HCT116 (cell line): ENCODE measurements around the gene SLC41A2. TPM values are rescaled to one million over a fixed set of nuclear protein-coding genes. Genes with fewer than 3 reads are reported as not detected.

ENCODE experiments used
- ATAC-seq: fragments of 200-7000 bp; cut with Tn5 transposase; 2 replicates; pipeline ENCODE4 v1.9.1; 2020; ENCODE audit warnings: mild to moderate bottlenecking, moderate library complexity
- BruUV-seq: library from RNA; stranded (reverse); fragments of 400-500 nt; replicated peaks from 2 replicates; lab custom pipeline; 2021; lab: Mats Ljungman, UMichigan
- CTCF ChIA-PET: fragments of 300-600 bp; sonication (Branson Sonifier 250); formaldehyde crosslinking; loops from one replicate; lab custom pipeline; 2021; ENCODE audit warnings: antibody characterized with exemption; lab: Charles Lee
- POLR2A ChIA-PET: fragments of 300-600, 350-600 bp; sonication (Branson Sonifier 250); formaldehyde crosslinking; loops from one replicate; lab custom pipeline; 2021; ENCODE audit warnings: antibody characterized with exemption; lab: Charles Lee
- RAD21 ChIA-PET, 2 experiments: fragments of 300-600 bp; sonication (Branson Sonifier 250); formaldehyde crosslinking; loops; one replicate each; lab custom pipeline; 2023; ENCODE audit warnings: low total read pairs in 2 of 2; ENCODE audit not compliant: uncharacterized antibody in 2 of 2, unreplicated experiment in 2 of 2, low non-redundant PET in 1 of 2; lab: Charles Lee
- DNase-seq: peaks from one replicate; pipeline ENCODE4 v3.0.0-alpha.2; 2010; ENCODE audit warnings: low read depth, low spot score
- H2AFZ ChIP-seq: fragments of 200-600 bp; shearing (Covaris generic), sonication (generic); 2 replicates; pipeline ENCODE4 v1.6.1; 2017; ENCODE audit warnings: low read depth, mixed run types, mixed read lengths, antibody characterized with exemption, low read length; ENCODE audit not compliant: poor library complexity, severe bottlenecking
- H3K27ac ChIP-seq: 2 replicates; pipeline ENCODE4 v1.5.1; 2012; ENCODE audit warnings: low read depth, low read length
- H3K27me3 ChIP-seq: fragments of 200-600 bp; sonication (generic); 2 replicates; pipeline ENCODE4 v1.6.1; 2016; ENCODE audit warnings: mixed run types, low read length, mixed read lengths; ENCODE audit not compliant: insufficient read depth
- H3K36me3 ChIP-seq, 2 experiments: fragments of 200-500 bp in 1 of 2; fragments of 200-600 bp in 1 of 2; sonication (Bioruptor generic) in 1 of 2; sonication (generic) in 1 of 2; 2 replicates each; pipeline versions ENCODE4 v1.5.1 to v1.6.1; 2014 to 2016; ENCODE audit warnings: low read length in 2 of 2, inconsistent platforms in 1 of 2, mixed read lengths in 1 of 2, mixed run types in 1 of 2; ENCODE audit not compliant: insufficient read depth in 2 of 2, control insufficient read depth in 1 of 2
- H3K4me1 ChIP-seq, 2 experiments: fragments of 200-600 bp in 1 of 2; sonication (generic) in 1 of 2; 2 replicates each; pipeline versions ENCODE4 v1.5.1 to v1.6.1; 2012 to 2017; ENCODE audit warnings: low read length in 2 of 2, inconsistent platforms in 1 of 2, mild to moderate bottlenecking in 1 of 2, mixed read lengths in 1 of 2, mixed run types in 1 of 2, moderate library complexity in 1 of 2; ENCODE audit not compliant: insufficient read depth in 2 of 2, control insufficient read depth in 1 of 2
- H3K4me2 ChIP-seq: fragments of 200-600 bp; sonication (generic); 2 replicates; pipeline ENCODE4 v1.6.1; 2017; ENCODE audit warnings: mixed run types, low read length, mixed read lengths
- H3K4me3 ChIP-seq, 2 experiments: fragments of 200-600 bp in 1 of 2; sonication (generic) in 1 of 2; replicated peaks in 1 of 2; 2 replicates each; pipeline ENCODE4 v1.5.1; 2011 to 2016; ENCODE audit warnings: low read length in 2 of 2, control low read depth in 1 of 2, low read depth in 1 of 2, mild to moderate bottlenecking in 1 of 2, mixed read lengths in 1 of 2, mixed run types in 1 of 2
- H3K79me2 ChIP-seq: fragments of 200-600 bp; sonication (generic); 2 replicates; pipeline ENCODE4 v1.6.1; 2017; ENCODE audit warnings: mild to moderate bottlenecking, mixed run types, low read length, moderate library complexity, mixed read lengths; ENCODE audit not compliant: insufficient read depth
- H3K9ac ChIP-seq: fragments of 200-600 bp; sonication (generic); 2 replicates; pipeline ENCODE4 v1.6.1; 2016; ENCODE audit warnings: low read length, mixed read lengths
- H3K9me2 ChIP-seq: fragments of 200-600 bp; sonication (generic), shearing (Covaris generic); 2 replicates; pipeline ENCODE4 v1.6.1; 2017; ENCODE audit warnings: mixed run types, mild to moderate bottlenecking, moderate library complexity; ENCODE audit not compliant: insufficient read depth
- H3K9me3 ChIP-seq, 2 experiments: fragments of 200-500 bp in 1 of 2; fragments of 200-600 bp in 1 of 2; sonication (Bioruptor generic) in 1 of 2; sonication (generic) in 1 of 2; 2 replicates each; pipeline ENCODE4 v1.6.1; 2014 to 2017; ENCODE audit warnings: low read length in 2 of 2, mixed read lengths in 2 of 2, inconsistent platforms in 1 of 2, low read depth in 1 of 2, mild to moderate bottlenecking in 1 of 2, mixed run types in 1 of 2, moderate library complexity in 1 of 2; ENCODE audit not compliant: control insufficient read depth in 1 of 2, insufficient read depth in 1 of 2
- H4K20me1 ChIP-seq: fragments of 200-600 bp; sonication (generic), shearing (Covaris generic); 2 replicates; pipeline ENCODE4 v1.6.1; 2017; ENCODE audit warnings: mixed run types, mild to moderate bottlenecking, moderate library complexity; ENCODE audit not compliant: insufficient read depth
- CBX3 ChIP-seq: IDR thresholded peaks from 2 replicates; pipeline ENCODE4 v1.6.1; 2012; ENCODE audit warnings: low read depth
- CEBPB ChIP-seq: IDR thresholded peaks from 2 replicates; pipeline ENCODE4 v1.6.1; 2012; ENCODE audit warnings: low read depth
- EGR1 ChIP-seq: IDR thresholded peaks from 2 replicates; pipeline ENCODE4 v1.6.1; 2012; ENCODE audit warnings: low read depth
- ELF1 ChIP-seq: IDR thresholded peaks from 2 replicates; pipeline ENCODE4 v1.6.1; 2012; ENCODE audit warnings: low read depth, borderline replicate concordance
- EZH2 ChIP-seq: fragments of 200-600 bp; sonication (generic); IDR thresholded peaks from 2 replicates; pipeline ENCODE4 v1.6.1; 2017; ENCODE audit warnings: antibody characterized with exemption, mixed run types
- POLR2A ChIP-seq: IDR thresholded peaks from 2 replicates; pipeline ENCODE4 v1.7.0; 2011; ENCODE audit warnings: borderline replicate concordance; ENCODE audit not compliant: insufficient read depth, insufficient read length; ENCODE audit errors: extremely low read depth
- RAD21 ChIP-seq: IDR thresholded peaks from 2 replicates; pipeline ENCODE4 v1.6.1; 2012; ENCODE audit warnings: low read depth, mild to moderate bottlenecking
- SP1 ChIP-seq: IDR thresholded peaks from 2 replicates; pipeline ENCODE4 v1.6.1; 2012; ENCODE audit warnings: low read depth
- SRF ChIP-seq: IDR thresholded peaks from 2 replicates; pipeline ENCODE4 v1.6.1; 2012; ENCODE audit warnings: low read depth
- TCF7L2 ChIP-seq: IDR thresholded peaks from 2 replicates; pipeline ENCODE4 v1.7.0; 2011; ENCODE audit warnings: borderline replicate concordance, inconsistent platforms; ENCODE audit not compliant: insufficient read depth, insufficient read length; ENCODE audit errors: extremely low read depth
- YY1 ChIP-seq: IDR thresholded peaks from 2 replicates; pipeline ENCODE4 v1.6.1; 2011; ENCODE audit warnings: low read length, low read depth, moderate library complexity, mild to moderate bottlenecking; ENCODE audit not compliant: insufficient replicate concordance; ENCODE audit errors: extremely low read depth
- ZFX ChIP-seq: fragments of 450-650 bp; IDR thresholded peaks from 2 replicates; pipeline ENCODE4 v1.6.1; 2017
- ZNF274 ChIP-seq: fragments of 200-500 bp; sonication (Bioruptor generic); IDR thresholded peaks from 2 replicates; pipeline ENCODE4 v1.6.1; 2014; ENCODE audit warnings: mild to moderate bottlenecking, low read depth, low read length, inconsistent platforms
- intact Hi-C: fragments of 100-400 bp; cut with micrococcal nuclease; formaldehyde crosslinking; loops from 2 replicates; pipeline ENCODE4 v1.10.0; 2022
- total RNA-seq: library from RNA; stranded (reverse); gene quantifications from one replicate; pipeline ENCODE4 v1.2.1, GENCODE V29; 2021; ENCODE audit not compliant: unreplicated experiment
- TF ChIP-seq, protein P1 (sequence below): IDR thresholded peaks from 2 replicates; pipeline ENCODE4 v1.6.1; 2012
- TF ChIP-seq, protein P2 (sequence below), 3 experiments: fragments of 200-600 bp in 1 of 3; sonication (generic) in 1 of 3; IDR thresholded peaks in 2 of 3; conservative IDR thresholded peaks in 1 of 3; 2 replicates each; pipeline ENCODE4 v1.5.1; 2012 to 2017; ENCODE audit warnings: low read depth in 2 of 3, low read length in 2 of 3, antibody characterized with exemption in 1 of 3, borderline replicate concordance in 1 of 3, control low read depth in 1 of 3, mild to moderate bottlenecking in 1 of 3, mixed read lengths in 1 of 3, mixed run types in 1 of 3, moderate library complexity in 1 of 3; ENCODE audit not compliant: insufficient read depth in 1 of 3
- TF ChIP-seq, protein P3 (sequence below): IDR thresholded peaks from 2 replicates; pipeline ENCODE4 v1.6.1; 2012; ENCODE audit warnings: low read depth

SLC41A2 gene
- total RNA-seq, 1 experiment from 2014 or later = 12.5 TPM

DNA sequence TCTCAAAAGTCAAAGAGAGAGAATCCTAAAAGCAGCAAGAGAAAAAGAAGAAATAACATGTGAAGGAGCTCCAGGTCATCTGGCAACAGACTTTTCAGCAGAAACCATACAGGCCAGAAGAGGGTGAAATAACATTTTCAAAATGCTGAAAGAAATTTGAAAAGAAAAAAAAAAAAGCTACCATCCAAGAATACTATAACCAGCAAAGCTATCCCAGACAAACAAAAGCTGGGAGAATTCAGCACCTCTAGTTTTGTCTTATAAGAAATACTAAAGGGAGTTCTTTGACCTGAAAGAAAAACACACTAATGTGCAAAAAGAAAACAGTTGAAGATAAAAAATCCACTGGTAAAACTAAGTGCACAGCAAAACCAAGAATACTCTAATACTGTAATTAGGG lies 36.8 kb downstream of the SLC41A2 start:
- Histone ChIP-seq H3K27ac (no peak overlapping the region), H4K20me1 (no peaks in the 10 kb centered on the region), H3K4me1 (no peaks in the 10 kb centered on the region), H3K36me3 (no peaks in the 10 kb centered on the region), H3K9me2 (no peaks in the 10 kb centered on the region), H3K4me3 (no peak overlapping the region), H3K79me2 (no peaks in the 10 kb centered on the region), H2AFZ (no peak overlapping the region), H3K4me2 (no peak overlapping the region), H3K9ac (no peak overlapping the region), H3K9me3 (peaks cover 0 to 3% of the 10 kb centered on the region in 2 experiments; a peak in 1 of 4 replicates), H3K27me3 (no peaks in the 10 kb centered on the region)
- TF ChIP-seq, protein P1, sequence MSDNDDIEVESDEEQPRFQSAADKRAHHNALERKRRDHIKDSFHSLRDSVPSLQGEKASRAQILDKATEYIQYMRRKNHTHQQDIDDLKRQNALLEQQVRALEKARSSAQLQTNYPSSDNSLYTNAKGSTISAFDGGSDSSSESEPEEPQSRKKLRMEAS = no peak
- TF ChIP-seq ZFX (no peak), CEBPB (no peak), CBX3 (no peak), TCF7L2 (no peak), RAD21 (no peak), POLR2A (no peak), SRF (no peak), EGR1 (no peak), ELF1 (no peak), SP1 (no peak), EZH2 (no peak), ZNF274 (no peak), YY1 (no peak)
- TF ChIP-seq, protein P2, sequence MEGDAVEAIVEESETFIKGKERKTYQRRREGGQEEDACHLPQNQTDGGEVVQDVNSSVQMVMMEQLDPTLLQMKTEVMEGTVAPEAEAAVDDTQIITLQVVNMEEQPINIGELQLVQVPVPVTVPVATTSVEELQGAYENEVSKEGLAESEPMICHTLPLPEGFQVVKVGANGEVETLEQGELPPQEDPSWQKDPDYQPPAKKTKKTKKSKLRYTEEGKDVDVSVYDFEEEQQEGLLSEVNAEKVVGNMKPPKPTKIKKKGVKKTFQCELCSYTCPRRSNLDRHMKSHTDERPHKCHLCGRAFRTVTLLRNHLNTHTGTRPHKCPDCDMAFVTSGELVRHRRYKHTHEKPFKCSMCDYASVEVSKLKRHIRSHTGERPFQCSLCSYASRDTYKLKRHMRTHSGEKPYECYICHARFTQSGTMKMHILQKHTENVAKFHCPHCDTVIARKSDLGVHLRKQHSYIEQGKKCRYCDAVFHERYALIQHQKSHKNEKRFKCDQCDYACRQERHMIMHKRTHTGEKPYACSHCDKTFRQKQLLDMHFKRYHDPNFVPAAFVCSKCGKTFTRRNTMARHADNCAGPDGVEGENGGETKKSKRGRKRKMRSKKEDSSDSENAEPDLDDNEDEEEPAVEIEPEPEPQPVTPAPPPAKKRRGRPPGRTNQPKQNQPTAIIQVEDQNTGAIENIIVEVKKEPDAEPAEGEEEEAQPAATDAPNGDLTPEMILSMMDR (IDR thresholded peaks at IDR 0.05 in 2 of 3, conservative IDR thresholded peaks at IDR 0.05 in 1 of 3; ENCODE audit: borderline replicate concordance in 1 of 3, insufficient read depth in 1 of 3, low read depth in 2 of 3, low read length in 2 of 3) = no peak
- TF ChIP-seq, protein P3, sequence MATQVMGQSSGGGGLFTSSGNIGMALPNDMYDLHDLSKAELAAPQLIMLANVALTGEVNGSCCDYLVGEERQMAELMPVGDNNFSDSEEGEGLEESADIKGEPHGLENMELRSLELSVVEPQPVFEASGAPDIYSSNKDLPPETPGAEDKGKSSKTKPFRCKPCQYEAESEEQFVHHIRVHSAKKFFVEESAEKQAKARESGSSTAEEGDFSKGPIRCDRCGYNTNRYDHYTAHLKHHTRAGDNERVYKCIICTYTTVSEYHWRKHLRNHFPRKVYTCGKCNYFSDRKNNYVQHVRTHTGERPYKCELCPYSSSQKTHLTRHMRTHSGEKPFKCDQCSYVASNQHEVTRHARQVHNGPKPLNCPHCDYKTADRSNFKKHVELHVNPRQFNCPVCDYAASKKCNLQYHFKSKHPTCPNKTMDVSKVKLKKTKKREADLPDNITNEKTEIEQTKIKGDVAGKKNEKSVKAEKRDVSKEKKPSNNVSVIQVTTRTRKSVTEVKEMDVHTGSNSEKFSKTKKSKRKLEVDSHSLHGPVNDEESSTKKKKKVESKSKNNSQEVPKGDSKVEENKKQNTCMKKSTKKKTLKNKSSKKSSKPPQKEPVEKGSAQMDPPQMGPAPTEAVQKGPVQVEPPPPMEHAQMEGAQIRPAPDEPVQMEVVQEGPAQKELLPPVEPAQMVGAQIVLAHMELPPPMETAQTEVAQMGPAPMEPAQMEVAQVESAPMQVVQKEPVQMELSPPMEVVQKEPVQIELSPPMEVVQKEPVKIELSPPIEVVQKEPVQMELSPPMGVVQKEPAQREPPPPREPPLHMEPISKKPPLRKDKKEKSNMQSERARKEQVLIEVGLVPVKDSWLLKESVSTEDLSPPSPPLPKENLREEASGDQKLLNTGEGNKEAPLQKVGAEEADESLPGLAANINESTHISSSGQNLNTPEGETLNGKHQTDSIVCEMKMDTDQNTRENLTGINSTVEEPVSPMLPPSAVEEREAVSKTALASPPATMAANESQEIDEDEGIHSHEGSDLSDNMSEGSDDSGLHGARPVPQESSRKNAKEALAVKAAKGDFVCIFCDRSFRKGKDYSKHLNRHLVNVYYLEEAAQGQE = no peak
- DNase-seq = no peak
- no peak for ATAC-seq
- intact Hi-C loops = no loop called here
- ChIA-PET CTCF (interaction anchor here (1.1 kb wide), 1 partner anchor 131 kb away, joined by 3 read pairs; no protein-coding TSS in a partner anchor), POLR2A (interaction anchor here (1.1 kb wide), 1 partner anchor 12 kb away, joined by 3 read pairs; no protein-coding TSS in a partner anchor), RAD21 (no interaction called here)
- BruUV-seq = no TSS peak
